ENCODE data around the gene NAP1L4.

GRCh38 chr11:2909133-2909902 is 82.8 kb downstream of the NAP1L4 start:
- TF ChIP-seq POLR2A (IDR thresholded peaks at IDR 0.05) (no peak), CTCF (IDR thresholded peaks at IDR 0.05) (no peak)

Data from lower leg skin (tissue), 3 donors.